Measurements from ENCODE around the gene DNAJC4.

DNA sequence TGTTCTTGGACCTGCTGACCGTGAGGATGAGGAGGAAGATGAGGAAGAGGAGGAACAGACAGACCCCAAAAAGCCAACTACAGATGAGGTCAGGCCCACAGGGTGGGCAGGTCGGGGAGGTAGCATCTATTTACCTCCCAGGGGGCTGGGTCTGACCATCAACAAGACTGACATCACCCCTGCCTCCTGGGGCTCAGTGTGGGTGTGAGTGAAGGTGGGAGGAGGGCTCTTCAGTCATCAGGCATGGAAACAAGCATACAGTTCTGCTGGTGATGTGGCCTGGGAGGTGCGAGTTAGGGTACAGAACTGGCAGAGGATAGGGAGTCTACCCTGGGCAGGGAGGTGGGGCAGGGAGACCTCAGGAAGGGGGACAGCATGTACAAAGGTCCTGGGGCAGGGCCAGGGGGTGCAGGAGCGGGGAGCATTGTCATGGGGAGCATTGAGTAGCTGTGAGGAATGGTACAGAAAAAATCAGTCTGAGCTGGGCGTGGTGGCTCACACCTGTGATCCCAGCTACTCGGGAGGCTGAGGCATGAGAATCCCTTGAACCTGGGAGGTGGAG is 29.9 kb downstream of the DNAJC4 start:
- TF ChIP-seq, protein P1, sequence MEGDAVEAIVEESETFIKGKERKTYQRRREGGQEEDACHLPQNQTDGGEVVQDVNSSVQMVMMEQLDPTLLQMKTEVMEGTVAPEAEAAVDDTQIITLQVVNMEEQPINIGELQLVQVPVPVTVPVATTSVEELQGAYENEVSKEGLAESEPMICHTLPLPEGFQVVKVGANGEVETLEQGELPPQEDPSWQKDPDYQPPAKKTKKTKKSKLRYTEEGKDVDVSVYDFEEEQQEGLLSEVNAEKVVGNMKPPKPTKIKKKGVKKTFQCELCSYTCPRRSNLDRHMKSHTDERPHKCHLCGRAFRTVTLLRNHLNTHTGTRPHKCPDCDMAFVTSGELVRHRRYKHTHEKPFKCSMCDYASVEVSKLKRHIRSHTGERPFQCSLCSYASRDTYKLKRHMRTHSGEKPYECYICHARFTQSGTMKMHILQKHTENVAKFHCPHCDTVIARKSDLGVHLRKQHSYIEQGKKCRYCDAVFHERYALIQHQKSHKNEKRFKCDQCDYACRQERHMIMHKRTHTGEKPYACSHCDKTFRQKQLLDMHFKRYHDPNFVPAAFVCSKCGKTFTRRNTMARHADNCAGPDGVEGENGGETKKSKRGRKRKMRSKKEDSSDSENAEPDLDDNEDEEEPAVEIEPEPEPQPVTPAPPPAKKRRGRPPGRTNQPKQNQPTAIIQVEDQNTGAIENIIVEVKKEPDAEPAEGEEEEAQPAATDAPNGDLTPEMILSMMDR (IDR thresholded peaks at IDR 0.05; ENCODE audit: low read depth, low read length): no peak
- TF ChIP-seq POLR2A (IDR thresholded peaks at IDR 0.05; ENCODE audit: extremely low read depth, insufficient read length) (no peak), MYC (IDR thresholded peaks at IDR 0.05; ENCODE audit: low read depth, low read length) (no peak)
- TF ChIP-seq, protein P2, sequence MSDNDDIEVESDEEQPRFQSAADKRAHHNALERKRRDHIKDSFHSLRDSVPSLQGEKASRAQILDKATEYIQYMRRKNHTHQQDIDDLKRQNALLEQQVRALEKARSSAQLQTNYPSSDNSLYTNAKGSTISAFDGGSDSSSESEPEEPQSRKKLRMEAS (IDR thresholded peaks at IDR 0.05; ENCODE audit: low read depth, low read length): no peak
